Muscle of arm (tissue), 14 donors: ENCODE measurements around the gene INTS15. TPM values are rescaled to one million over a fixed set of nuclear protein-coding genes. Genes with fewer than 3 reads are reported as not detected.

Experiments used
- DNase-seq: peaks from one replicate; pipeline ENCODE4 v3.0.0-alpha.2; 2013
- long read RNA-seq, 11 donors: transcript quantifications; one replicate each; lab custom pipeline, GENCODE V29; 2026
- polyA plus RNA-seq, 12 donors: library from polyadenylated mRNA; unstranded; fragments of 120-200 nt; gene quantifications; one replicate each; pipeline ENCODE4 v1.2.1, GENCODE V29; 2013; ENCODE audit not compliant: insufficient read length in 12 of 12

INTS15 gene
- 10 to 100 TPM in 11 of 12 donors, not detected in 1; 15.3 to 33.3 (median 23.5) TPM for polyA plus RNA-seq
- long read RNA-seq, donor 1, partial matches to known transcripts: 0 of 2 reads
- long read RNA-seq, donor 1, other reads (novel, unspliced or antisense): 0 of 2 reads
- long read RNA-seq, donor 2, transcript C7orf26-201 (6 exons, 2,182 nt): major isoform, 6 of 6 reads
- long read RNA-seq, donor 2, partial matches to known transcripts: 0 of 6 reads
- long read RNA-seq, donor 2, other reads (novel, unspliced or antisense): 0 of 6 reads
- long read RNA-seq, donor 3, partial matches to known transcripts: 0 of 2 reads
- long read RNA-seq, donor 3, other reads (novel, unspliced or antisense): 0 of 2 reads
- long read RNA-seq, donor 4, partial matches to known transcripts: 0 of 3 reads
- long read RNA-seq, donor 4, other reads (novel, unspliced or antisense): 0 of 3 reads
- long read RNA-seq, donor 5, partial matches to known transcripts: 0 of 4 reads
- long read RNA-seq, donor 5, other reads (novel, unspliced or antisense): 0 of 4 reads
- long read RNA-seq, donor 6, partial matches to known transcripts: 0 of 1 reads
- long read RNA-seq, donor 6, other reads (novel, unspliced or antisense): 0 of 1 reads
- long read RNA-seq, donor 7, partial matches to known transcripts: 0 of 3 reads
- long read RNA-seq, donor 7, other reads (novel, unspliced or antisense): 0 of 3 reads
- long read RNA-seq, donor 8, transcript C7orf26-201 (6 exons, 2,182 nt): major isoform, 6 of 6 reads
- long read RNA-seq, donor 8, partial matches to known transcripts: 0 of 6 reads
- long read RNA-seq, donor 8, other reads (novel, unspliced or antisense): 0 of 6 reads
- long read RNA-seq, donor 9, partial matches to known transcripts: 0 of 1 reads
- long read RNA-seq, donor 9, other reads (novel, unspliced or antisense): 0 of 1 reads
- long read RNA-seq, donor 10: 0 reads
- long read RNA-seq, donor 11, partial matches to known transcripts: 0 of 4 reads
- long read RNA-seq, donor 11, other reads (novel, unspliced or antisense): 0 of 4 reads

DNA sequence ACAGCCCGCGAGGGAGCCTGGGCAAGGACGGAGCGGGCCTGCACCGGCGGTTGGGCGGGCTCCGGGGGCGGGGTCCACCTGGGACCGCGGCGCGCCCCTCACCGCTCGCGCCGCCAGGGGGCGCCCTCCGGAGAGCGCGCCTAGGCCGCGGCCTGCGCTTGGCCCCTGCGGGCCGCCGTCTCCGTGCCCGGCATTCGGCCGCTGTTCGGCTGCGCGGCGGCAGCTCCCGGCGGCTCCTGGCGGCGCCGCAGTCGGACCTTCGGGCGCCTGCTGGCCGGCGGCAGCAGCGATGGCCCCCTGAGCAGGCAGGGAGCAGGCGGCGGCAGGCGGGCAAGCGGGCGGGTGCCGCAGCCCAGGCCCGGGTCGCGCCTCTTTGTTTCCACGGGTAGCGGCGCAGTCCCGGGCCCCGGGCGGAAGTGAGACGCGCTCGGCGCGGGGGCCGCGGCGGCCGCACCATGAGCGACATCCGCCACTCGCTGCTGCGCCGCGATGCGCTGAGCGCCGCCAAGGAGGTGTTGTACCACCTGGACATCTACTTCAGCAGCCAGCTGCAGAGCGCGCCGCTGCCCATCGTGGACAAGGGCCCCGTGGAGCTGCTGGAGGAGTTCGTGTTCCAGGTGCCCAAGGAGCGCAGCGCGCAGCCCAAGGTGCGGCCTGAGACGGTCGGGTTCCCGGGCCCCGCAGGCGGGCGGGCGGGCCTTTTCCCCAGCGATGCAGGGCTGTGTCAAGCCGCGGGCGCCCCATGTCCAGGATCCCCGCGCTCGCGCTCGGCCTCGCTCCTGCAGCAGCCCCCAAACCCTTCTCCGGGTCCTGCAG, at the start of gene INTS15:
Gene INTS15, plus strand, starts transcription at position 193 of the 816 bp plus-strand sequence. Its CDS starts 263 bp downstream, at position 456.
- peak; percentile 81 for DNase-seq

DNA sequence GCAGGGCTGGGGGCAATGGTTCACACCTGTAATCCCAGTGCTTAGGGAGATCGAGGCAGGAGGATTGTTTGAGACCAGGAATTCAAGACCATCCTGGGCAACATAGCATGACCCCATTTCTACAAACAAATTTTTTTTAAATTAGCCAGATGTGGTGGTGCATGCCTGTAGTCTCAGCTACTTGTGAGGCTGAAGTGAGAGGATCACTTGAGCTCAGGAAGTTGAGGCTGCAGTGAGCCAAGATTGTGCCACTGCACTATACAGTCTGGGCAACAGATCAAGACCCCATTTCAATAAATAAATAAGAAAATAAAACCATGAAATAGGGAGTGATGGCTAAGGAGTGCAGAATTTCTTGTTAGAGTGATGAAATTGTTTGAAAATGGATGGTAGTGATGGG, 47.5 kb upstream of the INTS15 start:
- no peak for DNase-seq

DNA sequence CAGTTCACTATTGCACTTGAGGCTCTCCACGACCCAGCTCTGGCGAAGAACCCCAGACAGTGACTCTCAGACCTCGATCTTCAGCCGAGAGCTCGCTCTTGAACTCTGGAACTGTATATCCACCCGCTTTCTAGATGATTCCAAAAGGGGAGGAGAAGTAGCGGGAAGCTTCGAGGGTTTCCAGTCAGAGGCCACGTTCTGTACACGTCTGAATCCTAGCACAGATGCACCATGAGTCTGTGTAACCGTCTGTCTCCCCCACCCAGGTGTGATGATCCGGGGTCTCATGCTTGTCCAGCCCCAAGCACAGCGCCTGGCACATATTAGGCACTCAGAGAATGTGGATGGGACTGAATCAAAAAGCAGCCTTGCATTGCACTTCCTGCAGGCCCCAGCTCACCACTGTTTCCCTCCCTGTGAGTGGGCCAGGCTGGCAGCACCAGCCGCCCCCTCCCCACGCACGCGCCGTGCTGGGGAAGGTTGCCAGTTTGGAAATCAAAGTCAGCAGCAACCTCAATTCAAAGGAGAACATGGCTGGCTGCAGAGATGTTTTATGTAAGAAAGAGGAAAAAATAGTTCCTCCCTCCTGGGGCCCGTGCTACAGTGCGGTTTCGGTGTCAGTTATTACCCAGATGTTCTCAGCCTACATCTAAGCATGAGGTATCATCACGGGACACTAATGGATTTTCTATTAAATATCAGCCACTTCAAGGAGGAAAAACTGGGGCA, 44.3 kb upstream of the INTS15 start:
- DNase-seq: no peak

DNA sequence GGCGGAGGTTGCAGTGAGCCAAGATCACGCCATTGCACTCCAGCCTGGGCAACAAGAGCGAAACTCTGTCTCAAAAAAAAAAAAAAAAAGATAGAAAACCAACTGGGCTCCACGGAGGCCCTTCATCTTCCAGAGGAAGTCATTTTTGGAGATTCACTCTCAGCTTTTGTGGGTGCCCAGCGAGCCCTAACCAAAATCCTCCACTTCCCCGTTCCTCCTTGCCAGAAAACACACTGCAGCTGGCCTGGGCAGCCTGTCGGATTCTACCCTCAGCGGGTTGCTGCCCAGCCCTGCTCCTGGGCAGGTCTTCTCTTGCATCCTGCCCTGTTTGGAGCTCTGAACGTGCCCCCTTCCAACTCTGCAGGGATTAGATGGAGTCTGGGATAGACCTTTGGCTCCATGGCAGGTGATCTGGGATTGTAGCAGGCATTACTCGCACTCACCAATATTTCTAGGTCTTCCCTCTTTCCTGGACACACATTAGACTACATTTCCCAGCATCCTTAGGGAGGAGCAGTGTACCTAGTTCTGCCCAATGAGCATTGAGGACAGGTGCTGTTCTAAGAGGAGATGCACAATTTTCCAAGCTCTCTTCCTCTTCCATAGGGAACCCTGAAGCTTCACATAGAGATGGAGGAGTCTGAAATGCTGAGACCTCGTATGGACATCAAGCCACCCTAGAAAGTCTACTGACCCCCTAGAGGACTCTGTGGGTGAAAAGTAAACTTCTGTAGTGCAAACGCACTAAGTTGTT, 43.1 kb upstream of the INTS15 start:
- no peak for DNase-seq

DNA sequence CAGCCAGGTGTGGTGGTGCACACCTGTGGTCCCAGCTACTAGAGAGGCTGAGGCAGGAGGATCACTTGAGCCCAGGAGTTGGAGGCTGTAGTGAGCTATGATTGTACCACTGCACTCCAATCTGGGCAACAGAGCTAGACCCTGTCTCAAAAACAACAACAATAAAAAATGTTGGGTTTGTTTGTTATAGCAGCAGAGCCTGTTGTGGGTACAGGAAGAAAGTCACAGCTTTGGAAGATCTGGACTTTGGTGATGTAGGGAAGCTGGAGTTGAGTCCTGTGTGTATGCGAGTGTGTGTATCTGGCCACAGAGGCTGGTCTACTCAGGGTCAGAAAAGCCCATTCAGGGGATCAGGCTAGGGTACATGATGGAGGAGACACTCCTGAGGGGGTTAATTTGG, 42.4 kb upstream of the INTS15 start:
- no peak for DNase-seq

DNA sequence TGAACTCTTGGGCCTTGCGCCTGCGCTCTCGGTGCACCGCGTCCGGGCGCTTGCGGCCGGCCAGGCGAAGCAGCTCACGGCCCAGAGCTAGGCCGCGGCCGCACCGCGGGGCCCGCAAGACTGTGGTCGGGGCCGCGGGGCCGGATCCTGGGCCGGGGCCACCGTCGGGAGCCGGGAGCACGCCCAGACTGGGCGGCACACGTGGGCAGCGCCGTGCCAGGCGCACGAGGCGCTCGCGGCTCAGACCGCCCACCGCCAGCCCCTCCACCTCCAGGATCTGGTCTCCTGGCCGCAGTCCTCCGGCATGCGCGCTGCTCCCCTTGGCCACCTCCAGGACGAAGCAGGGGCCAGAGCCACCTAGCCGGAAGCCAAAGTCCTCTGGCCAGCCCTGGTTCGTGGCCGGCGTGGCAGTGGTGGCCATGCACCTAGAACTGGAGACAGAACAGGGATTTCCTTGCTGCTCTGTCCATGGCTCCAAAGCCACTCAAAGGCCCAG, 38.8 kb upstream of the INTS15 start, which contains the start of gene GRID2IP:
Gene GRID2IP, minus strand, starts transcription at position 446 of the 496 bp plus-strand sequence. Its CDS starts 25 bp downstream, at position 421.
- DNase-seq: no peak

DNA sequence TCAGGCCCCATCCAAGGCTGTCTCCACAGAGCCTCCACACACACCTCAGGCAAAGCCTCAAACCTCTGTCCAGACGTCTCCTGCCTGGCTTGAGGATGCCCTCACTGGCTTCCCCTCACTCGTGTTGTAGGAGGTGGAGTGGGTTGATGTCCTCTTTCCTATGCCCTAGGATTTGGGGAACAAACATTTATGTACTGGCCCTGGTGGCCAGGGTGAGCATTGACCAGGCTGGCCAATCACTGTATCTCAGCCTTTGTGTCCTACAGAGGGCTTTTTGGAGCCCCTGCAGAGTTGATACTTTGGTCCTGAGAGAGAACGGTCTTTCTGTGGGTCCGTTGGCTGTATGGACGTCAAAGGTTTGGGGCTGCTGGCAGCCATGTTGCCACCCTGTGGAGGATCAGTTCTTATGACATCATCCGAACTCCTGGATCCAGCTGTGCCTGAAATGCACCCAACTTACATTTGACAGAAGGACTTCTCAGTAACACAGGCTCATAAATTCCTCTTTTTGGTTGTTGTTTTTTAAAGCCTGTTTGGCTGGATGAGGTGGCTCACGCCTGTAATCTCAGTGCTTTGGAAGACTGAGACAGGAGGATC, 36.3 kb upstream of the INTS15 start:
- no peak for DNase-seq

DNA sequence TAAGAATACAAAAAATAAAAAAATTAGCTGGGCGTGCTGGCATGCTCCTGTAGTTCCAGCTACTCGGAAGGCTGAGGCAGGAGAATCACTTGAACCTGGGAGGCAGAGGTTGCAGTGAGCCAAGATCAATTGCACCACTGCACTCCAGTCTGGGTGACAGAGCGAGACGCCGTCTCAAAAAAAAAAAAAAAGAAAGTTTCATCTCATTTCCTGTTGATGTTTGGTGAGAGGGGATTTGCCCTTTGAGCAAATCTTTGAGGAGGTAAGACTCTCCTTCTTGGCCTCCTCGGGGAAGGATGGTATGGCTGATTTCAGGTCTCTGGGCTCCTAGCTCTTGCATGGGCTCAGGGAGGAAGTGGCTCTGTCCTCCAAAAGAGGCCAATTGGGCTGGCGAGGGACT, 35.0 kb upstream of the INTS15 start:
- no peak for DNase-seq

DNA sequence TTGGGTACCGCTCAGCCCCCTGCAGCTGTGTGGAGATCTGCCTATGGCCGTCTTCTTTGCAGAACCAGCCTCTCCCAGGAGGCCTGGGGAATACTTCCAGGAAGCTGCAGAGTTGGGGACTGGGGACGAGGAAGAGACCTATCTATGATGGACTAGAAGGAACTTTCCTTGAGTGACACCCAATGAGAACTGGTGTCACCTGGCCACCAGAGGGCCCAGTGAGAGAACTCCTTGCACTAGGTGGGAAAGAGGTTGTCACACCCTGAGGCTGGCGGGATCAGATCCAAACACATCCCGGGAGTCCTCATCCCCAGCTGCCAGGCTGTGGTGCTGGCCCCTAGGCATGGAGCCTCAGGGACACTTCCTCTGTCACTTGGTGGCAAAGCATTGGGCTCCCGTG, 33.6 kb upstream of the INTS15 start:
- no peak for DNase-seq

DNA sequence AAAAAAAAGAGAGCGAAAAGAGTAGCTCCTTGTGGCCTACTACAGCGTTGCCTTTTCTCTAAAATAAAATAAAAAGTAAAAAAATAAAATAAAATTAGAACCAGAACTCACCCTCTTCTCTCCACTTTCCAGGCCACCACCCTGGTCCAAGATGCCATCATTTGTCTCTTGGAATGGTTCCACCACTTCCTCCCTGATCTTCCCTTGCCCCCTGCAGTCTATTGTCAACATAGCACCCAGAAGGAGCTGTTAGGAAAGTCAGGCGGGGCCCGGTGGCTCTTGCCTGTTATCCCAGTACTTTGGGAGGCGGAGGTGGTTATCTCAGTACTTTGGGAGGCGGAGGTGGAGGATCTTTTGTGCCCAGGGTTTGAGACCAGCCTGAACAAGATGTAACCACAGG, 31.0 kb upstream of the INTS15 start:
- DNase-seq: no peak

DNA sequence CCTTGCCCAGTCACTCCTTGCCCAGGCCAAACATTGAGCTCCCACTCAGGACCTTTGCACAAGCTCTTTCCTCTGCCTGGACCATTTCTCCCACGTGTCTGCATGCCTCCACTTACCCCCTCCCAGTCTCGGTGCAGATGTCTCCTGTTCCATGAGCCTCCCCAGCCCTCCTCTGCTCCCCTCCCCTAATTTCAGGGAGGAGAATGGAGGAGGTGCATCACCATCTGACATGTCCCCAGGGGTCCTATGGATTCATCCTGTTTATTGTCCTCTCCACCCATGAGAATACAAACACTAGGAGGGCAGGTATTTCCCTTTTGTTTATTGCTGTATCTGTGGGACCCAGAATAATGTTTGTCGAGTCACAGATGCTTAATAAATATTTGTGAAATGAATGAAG, 29.9 kb upstream of the INTS15 start:
- no peak for DNase-seq

DNA sequence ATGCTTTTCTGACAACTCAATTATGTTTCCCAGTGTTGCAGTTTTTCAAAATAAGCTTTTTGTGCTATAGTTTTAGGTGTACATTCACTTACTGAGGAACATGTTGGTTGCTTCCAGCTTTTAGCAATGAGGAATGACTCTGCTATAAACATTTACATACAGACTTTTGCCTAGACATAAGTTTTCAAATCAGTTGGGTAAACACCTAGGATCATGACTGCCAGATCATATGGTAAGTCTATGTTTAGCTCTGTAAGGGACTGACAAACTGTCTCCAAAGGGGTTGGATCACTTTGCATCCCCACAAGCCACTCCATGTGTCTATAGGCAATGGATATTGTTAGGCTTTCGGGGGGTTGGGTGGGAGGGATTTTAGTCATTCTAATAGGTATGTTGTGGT, 27.7 kb upstream of the INTS15 start:
- DNase-seq: no peak

DNA sequence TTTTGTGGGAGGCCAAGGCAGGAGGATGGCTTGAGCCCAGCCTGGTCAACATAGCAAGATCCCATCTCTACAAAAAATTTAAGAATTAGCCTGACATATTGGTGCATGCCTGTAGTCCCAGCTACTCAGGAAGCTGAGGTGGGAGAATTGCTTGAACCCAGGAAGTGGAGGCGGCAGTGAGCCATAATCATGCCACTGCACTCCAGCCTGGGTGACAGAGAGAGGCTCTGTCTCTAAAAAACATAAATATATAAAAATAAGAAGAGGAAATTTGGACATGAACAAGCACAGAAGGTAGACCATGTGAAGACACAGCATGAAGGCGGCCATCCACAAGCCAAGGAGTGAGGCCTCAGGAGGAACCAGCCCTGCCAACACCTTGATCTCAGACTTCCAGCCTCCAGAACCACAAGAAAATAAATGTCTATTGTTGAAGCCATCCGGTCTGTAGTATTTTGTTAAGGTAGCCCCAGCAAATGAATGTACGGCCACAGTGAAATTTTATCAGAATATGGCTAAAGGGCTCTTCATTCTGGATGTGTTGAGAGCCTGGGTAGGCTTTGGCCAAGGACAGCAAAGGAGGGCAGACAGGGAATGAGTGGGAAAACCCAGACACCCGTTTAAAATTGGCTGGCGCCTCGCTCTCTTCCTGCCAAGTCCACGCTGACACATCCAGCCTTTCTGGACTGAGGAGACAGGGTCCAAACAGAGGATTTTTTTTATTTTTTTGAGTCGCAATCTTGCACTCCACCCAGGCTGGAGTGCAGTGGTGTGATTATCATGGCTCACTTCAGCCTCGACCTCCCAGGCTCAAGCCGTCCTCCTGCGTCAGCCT, 25.7 kb upstream of the INTS15 start:
- no peak for DNase-seq

DNA sequence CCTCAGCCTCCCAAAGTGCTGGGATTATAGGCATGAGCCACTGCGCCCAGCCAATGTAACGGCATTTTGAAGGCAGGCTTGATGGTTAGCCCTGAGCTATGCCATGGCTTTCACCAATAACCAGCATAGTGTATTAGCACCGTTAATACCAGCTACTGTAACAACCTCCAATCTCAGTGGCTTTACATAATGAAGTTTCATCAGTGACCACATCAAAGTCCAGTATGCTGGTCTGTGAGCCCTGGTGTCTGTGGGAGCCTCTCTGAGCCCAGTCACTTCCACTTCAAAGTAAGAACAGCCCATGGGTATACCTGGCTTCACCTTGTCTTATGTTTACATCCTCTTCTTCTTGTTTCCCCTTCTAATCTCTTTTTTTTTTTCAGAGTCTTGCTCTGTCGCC, 24.2 kb upstream of the INTS15 start:
- no peak for DNase-seq

DNA sequence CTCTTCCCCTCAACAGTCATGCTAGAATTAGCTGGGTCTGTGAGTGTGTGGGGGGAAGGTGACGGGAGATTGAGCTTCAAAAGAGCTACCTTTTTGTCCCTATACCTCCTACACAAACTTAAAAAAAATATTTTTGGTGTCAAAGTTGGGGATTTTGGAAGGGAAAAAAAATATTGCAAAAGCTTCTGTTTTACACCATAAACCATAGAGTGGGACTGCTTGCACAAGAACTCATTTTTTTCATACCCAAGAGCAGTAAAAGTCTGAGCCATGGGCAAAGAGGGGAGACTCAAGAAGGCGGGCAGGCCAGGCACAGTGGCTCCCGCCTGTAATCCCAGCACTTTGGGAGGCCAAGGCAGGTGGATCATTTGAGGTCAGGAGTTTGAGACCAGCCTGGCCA, 21.9 kb upstream of the INTS15 start:
- DNase-seq: no peak

DNA sequence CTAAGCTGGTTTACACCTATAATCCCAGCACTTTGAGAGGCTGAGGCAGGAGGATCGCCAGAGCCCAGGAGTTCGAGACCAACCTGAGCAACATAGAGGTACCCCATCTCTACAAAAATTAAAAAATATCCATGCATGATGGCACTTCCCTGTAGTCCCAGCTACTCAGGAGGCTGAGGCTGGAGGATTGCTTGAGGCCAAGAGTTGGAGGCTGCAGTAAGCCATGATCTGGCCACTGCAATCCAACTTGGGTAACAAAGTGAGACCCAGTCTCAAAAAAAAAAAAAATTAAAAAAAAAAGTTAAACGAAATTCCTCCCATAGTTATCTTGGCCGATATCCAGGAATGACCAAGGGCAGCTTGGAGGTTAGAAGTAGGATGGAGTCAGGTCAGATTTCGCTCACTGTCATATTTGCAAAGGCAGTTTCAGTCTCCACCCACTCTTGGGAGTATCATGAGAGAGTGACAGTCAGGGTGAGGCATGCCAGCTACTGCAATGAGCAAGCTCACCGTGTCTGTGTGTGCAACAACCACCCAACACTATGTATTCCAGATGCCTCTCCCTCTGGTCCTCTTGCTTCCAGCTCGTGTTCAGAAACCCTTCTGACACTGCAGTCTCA, 18.6 kb upstream of the INTS15 start:
- no peak for DNase-seq

DNA sequence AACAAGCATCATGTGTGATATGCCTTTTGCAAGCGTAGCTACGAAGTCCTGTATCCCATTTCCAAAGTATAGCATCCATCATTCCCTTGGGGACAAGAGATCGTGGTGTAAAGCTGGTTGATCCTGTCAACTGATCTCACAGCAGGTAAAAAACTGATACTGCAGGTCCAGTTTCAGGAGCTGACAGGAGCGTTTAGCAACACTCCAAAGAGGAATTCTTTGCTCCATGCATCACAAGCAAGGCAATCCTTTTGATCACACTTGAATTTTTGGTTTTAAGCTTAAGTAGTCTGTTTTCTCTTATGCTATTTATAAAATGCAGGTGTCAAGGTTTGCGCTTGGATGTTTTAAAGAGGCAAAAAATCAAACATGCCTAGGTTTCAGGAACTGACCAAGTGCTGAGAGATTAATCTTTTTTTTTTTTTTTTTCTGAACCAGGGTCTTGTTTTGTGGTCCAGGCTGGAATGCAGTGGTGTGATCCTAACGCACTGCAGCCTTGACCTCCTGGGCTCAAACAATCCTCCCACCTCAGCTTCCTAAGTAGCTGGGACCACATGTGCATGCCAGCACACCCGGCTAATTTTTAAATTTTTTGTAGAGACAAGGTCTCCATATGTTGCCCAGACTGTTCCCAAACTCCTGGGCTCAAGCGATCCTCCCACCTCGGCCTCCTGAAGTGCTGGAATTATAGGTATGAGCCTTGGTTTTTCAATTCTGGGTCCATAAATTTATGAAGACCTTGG, 14.4 kb upstream of the INTS15 start:
- DNase-seq: no peak
